Spleen (tissue), 11 donors: ENCODE results near the gene OSM. TPM values are rescaled to one million over a fixed set of nuclear protein-coding genes. Genes with fewer than 3 reads are reported as not detected.

Source experiments
- DNase-seq: peaks from one replicate; pipeline ENCODE4 v3.0.0-alpha.2; 2020
- H3K27ac ChIP-seq, 8 donors: fragments of 200-600 bp; sonication (generic) in 7 of 8; 1 replicate in 4 of 8; 2 replicates in 4 of 8; pipeline versions ENCODE4 v1.5.0 to v1.8.0; 2016 to 2021; ENCODE audit warnings: inconsistent platforms in 4 of 8, mild to moderate bottlenecking in 4 of 8, moderate library complexity in 1 of 8
- H3K27me3 ChIP-seq, 7 donors: fragments of 200-600 bp; sonication (generic) in 6 of 7; replicated peaks in 1 of 7; 1 replicate in 4 of 7; 2 replicates in 3 of 7; pipeline versions ENCODE4 v1.5.0 to v1.8.0; 2016 to 2021; ENCODE audit warnings: inconsistent platforms in 3 of 7, mild to moderate bottlenecking in 1 of 7
- H3K36me3 ChIP-seq, 6 donors: fragments of 200-600 bp; sonication (generic) in 5 of 6; 1 replicate in 4 of 6; 2 replicates in 2 of 6; pipeline versions ENCODE4 v1.5.0 to v1.8.0; 2016 to 2021; ENCODE audit warnings: inconsistent platforms in 2 of 6
- H3K4me1 ChIP-seq, 6 donors: fragments of 200-600 bp; sonication (generic) in 5 of 6; 1 replicate in 3 of 6; 2 replicates in 3 of 6; pipeline versions ENCODE4 v1.5.0 to v1.8.0; 2016 to 2021; ENCODE audit warnings: inconsistent platforms in 3 of 6
- H3K4me3 ChIP-seq, 8 donors: fragments of 200-600 bp; sonication (generic) in 7 of 8; 1 replicate in 4 of 8; 2 replicates in 4 of 8; pipeline versions ENCODE4 v1.5.0 to v1.8.0; 2016 to 2021; ENCODE audit warnings: inconsistent platforms in 4 of 8, mild to moderate bottlenecking in 4 of 8, moderate library complexity in 2 of 8
- H3K9me3 ChIP-seq, 8 donors: fragments of 200-600 bp; sonication (generic) in 7 of 8; 1 replicate in 4 of 8; 2 replicates in 4 of 8; pipeline versions ENCODE4 v1.5.0 to v1.8.0; 2016 to 2021; ENCODE audit warnings: inconsistent platforms in 4 of 8
- CTCF ChIP-seq, 11 experiments: fragments of 200-600 bp in 7 of 11; fragments of 450-650 bp in 4 of 11; sonication (generic) in 4 of 11; IDR thresholded peaks in 8 of 11; conservative IDR thresholded peaks in 3 of 11; 1 replicate in 7 of 11; 2 replicates in 4 of 11; pipeline versions ENCODE4 v1.4.0 to v1.8.0; 2016 to 2021; ENCODE audit warnings: antibody characterized with exemption in 11 of 11, inconsistent platforms in 4 of 11, mild to moderate bottlenecking in 1 of 11
- POLR2A ChIP-seq, 3 donors: fragments of 450-650 bp; IDR thresholded peaks; one replicate each; pipeline ENCODE4 v1.5.1; 2017; ENCODE audit warnings: antibody characterized with exemption in 3 of 3, mild to moderate bottlenecking in 1 of 3
- POLR2AphosphoS5 ChIP-seq, 3 donors: sonication (generic); formaldehyde crosslinking; IDR thresholded peaks; one replicate each; pipeline ENCODE4 v1.5.1; 2017; ENCODE audit warnings: antibody characterized with exemption in 3 of 3
- WGBS, 5 donors: extraction: QIAGEN DNeasy Blood & Tissue Kit in 3 of 5; methylation state at CpG; one replicate each; pipeline versions ENCODE4 v1.1.5 to v1.1.7; 2013 to 2018; 5-methylcytosine and 5-hydroxymethylcytosine counted together
- intact Hi-C: fragments of 100-400 bp; cut with DNase I; formaldehyde crosslinking; loops from one replicate; pipeline ENCODE4 v1.15.0; 2023; ENCODE audit warnings: low total_unique reads
- polyA plus RNA-seq, 3 donors: library from polyadenylated mRNA; stranded (reverse); fragments of 200-250 nt; gene quantifications; one replicate each; pipeline ENCODE4 v1.2.1, GENCODE V29; 2013
- total RNA-seq, 7 donors: library from RNA; depleted of rRNA in 3 of 7; stranded (reverse); fragments of >200 nt in 3 of 7; fragmentation: NEBNext Ultra II Directional in 4 of 7; extraction: Animal tissue kit (Norgen Biotek cat#: 25700) in 4 of 7; gene quantifications; one replicate each; pipeline versions ENCODE4 v1.1.0 to v1.2.1, GENCODE V29; 2016 to 2021
- donor health status: healthy with polysubstance abuse.
- donor health status: DM: no; HTN: no; CAD: no; lungs with moderate emphysema.
- donor health status: DM: no; HTN: no; CAD: no.
- donor health status: Bipolar disorder and iron deficiency.
- donor health status: healthy.
- donor health status: DM: no; HTN: no; CAD: no.
- donor health status: DM: yes; HTN: yes; CAD: no.

The OSM gene
- total and polyA plus RNA-seq, 10 donors = 1.2 to 16.8 (median 3.0) TPM

- Histone ChIP-seq H3K9me3 (no peaks in the 10 kb centered on the region), H3K4me1 (peaks cover 7 to 83% (median 34%) of the 10 kb centered on the region in 6 donors), H3K27me3 (no peaks in the 10 kb centered on the region), H3K27ac (peak overlapping the region in 4 of 8 donors; percentile 27 to 98 (median 62)), H3K36me3 (peaks cover 0 to 16% (median 0%) of the 10 kb centered on the region in 6 donors), H3K4me3 (peak overlapping the region in 1 of 8 donors; percentile 21)
- TF ChIP-seq POLR2AphosphoS5 (IDR thresholded peaks at IDR 0.05) (peak in 2 of 3 donors; percentile 21 to 48), POLR2A (IDR thresholded peaks at IDR 0.05) (no peak)
- DNase-seq = peak; percentile 85
- WGBS, 5 donors = 52 to 88% (median 66%) methylated on average over 8 of the region's 8 CpGs
- intact Hi-C loops = loop anchor here (5.0 to 10.0 kb wide), 2 partner anchors 126 to 224 kb away; partner anchors contain the start of gene RNF215
These were observed 5.5 kb downstream of the OSM start for GRCh38 chr22:30261134-30261533.

GRCh38 chr22:30260682-30261081, 6.0 kb downstream of the OSM start:
- Histone ChIP-seq H3K4me3 (no peak overlapping the region), H3K27me3 (no peaks in the 10 kb centered on the region), H3K4me1 (peaks cover 6 to 83% (median 37%) of the 10 kb centered on the region in 6 donors), H3K36me3 (peaks cover 0 to 16% (median 0%) of the 10 kb centered on the region in 6 donors), H3K27ac (peak overlapping the region in 2 of 8 donors; percentile 69 to 98), H3K9me3 (no peaks in the 10 kb centered on the region)
- TF ChIP-seq POLR2AphosphoS5 (IDR thresholded peaks at IDR 0.05) (no peak), CTCF (IDR thresholded peaks at IDR 0.05 in 8 of 11, conservative IDR thresholded peaks at IDR 0.05 in 3 of 11) (no peak), POLR2A (IDR thresholded peaks at IDR 0.05) (no peak)
- WGBS, 5 donors = 92 to 94% (median 92%) methylated on average over 6 to 8 of the region's 8 CpGs
- no peak for DNase-seq
- intact Hi-C loops = loop anchor here (5.0 to 10.0 kb wide), 2 partner anchors 127 to 224 kb away; partner anchors contain the start of gene RNF215

- H3K9me3 ChIP-seq = no peaks in the 10 kb centered on the region
- WGBS, 5 donors = 83 to 92% (median 91%) methylated on average over 6 to 11 of the region's 11 CpGs
- no peaks in the 10 kb centered on the region for H3K27me3 ChIP-seq
- no peak for TF ChIP-seq CTCF (IDR thresholded peaks at IDR 0.05 in 8 of 11, conservative IDR thresholded peaks at IDR 0.05 in 3 of 11)
- no peak for TF ChIP-seq POLR2A (IDR thresholded peaks at IDR 0.05)
- no peak for TF ChIP-seq POLR2AphosphoS5 (IDR thresholded peaks at IDR 0.05)
- DNase-seq = no peak
- no peak overlapping the region for H3K27ac ChIP-seq
- peaks cover 2 to 81% (median 33%) of the 10 kb centered on the region in 6 donors for H3K4me1 ChIP-seq
- no peak overlapping the region for H3K4me3 ChIP-seq
- intact Hi-C loops = loop anchor here (5.0 to 10.0 kb wide), 2 partner anchors 127 to 225 kb away; partner anchors contain the start of gene RNF215
- peaks cover 0 to 16% (median 0%) of the 10 kb centered on the region in 6 donors for H3K36me3 ChIP-seq
These were observed 6.4 kb downstream of the OSM start for GRCh38 chr22:30260276-30260675.

- H3K4me1 ChIP-seq = peaks cover 2 to 79% (median 37%) of the 10 kb centered on the region in 6 donors
- WGBS, 5 donors = 78 to 92% (median 83%) methylated on average over 4 to 6 of the region's 6 CpGs
- no peak overlapping the region for H3K4me3 ChIP-seq
- intact Hi-C loops = no loop called here
- no peak for DNase-seq
- no peaks in the 10 kb centered on the region for H3K36me3 ChIP-seq
- no peaks in the 10 kb centered on the region for H3K9me3 ChIP-seq
- H3K27me3 ChIP-seq = peaks cover 0 to 2% (median 0%) of the 10 kb centered on the region in 7 donors
- no peak overlapping the region for H3K27ac ChIP-seq
- TF ChIP-seq POLR2A (IDR thresholded peaks at IDR 0.05) (no peak), POLR2AphosphoS5 (IDR thresholded peaks at IDR 0.05) (no peak), CTCF (IDR thresholded peaks at IDR 0.05 in 8 of 11, conservative IDR thresholded peaks at IDR 0.05 in 3 of 11) (no peak)
These were observed 12.3 kb downstream of the OSM start for GRCh38 chr22:30254314-30254713.
